ENCODE measurements around the gene FPR2.
"Not testable (repeated sequence)": the region's sequence is repeated elsewhere in the genome, so short reads cannot be mapped to it uniquely, and the experiment has no call there.

The FPR2 gene

DNA sequence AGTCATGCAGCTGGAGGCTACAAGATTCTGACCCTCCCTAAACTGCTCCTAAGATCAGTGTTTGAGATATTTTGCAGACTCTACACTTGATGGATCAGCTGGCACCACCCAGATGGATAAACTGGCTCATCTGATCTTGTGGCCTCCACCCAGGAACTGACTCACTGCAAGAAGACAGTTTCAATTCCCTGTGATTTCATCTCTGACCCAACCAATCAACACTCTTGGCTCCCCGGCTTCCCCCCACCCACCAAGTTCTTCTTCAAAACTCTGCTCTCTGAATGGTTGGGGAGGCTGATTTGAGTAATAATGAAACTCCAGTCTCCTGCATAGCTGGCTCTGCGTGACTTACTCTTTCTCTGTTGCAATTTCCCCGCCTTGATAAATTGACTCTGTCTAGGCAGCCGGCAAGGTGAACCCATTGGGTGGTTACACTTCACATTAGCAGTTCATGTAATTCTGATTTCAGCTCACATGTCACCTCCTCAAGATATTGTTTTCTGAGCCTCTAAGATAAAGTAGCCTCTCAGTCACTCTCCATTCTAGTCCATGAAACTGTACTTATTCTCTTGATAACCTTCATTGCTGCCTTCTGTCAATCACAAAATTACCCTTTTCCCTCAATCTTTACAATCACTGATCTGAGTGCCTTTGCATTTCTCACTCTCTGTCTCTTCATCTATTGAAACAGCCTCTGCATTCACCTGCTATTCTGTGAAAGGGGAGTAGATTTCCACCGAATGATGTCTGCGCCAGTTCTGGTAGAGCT is 24.1 kb downstream of the FPR2 start:
- peak; percentile 57 for DNase-seq

GRCh38 chr19:51786646-51787494 is 25.9 kb downstream of the FPR2 start:
- no peak for DNase-seq

DNA sequence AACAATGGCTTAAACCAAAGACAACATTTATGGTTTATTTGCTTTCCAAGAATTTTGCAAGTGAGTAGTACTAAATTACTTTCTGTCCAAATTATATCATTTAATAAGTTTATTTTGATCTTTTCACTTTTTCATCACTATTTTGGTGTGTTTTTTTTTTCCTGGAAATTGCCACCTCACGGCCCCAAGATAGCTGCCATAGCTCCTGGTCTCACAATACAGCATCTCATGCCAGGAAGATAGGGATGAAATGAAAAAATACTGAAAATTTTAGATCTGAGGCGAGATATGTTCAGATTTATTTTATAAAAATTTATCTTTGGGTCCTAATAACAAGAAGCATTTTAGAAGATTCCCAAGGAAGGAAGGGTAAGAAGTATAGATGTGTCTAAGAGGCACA is 27.0 kb downstream of the FPR2 start:
- DNase-seq = no peak

DNA sequence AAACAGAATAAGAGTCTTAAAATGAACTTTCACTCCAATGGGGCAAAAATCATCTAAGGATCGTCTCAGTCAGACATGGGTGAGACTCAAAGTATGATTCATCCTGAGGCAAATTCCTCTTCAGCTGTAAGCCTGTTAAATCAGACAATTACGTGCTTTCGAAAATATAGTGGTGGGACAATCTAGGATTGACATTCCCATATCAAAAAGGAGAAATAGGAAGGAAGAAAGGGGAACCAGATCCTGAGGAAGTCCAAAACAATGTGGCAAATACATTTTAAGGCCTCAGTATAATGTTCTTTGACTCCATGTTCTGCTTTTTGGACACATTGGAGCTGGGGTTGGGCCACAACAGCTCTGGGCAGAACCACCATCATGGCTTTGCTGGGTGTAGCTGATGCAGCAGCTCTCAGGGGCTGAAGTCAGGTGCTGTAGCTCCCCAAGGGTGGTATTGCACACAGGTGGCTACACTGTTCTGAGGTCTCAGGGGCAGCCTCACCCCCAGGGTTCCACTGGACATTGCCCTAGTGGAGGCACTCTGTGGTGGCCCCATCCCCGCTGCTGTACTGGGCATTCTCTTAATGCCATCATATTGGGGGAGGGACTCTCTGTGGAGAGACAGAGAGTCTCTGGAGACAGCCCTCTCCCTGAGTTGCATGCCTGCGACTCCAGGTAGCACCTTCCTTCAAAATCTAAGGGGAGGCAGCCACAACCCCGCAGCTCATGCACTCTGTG is 28.2 kb downstream of the FPR2 start:
- DNase-seq = no peak

- no peak for DNase-seq
Measured at GRCh38 chr19:51792932-51793331, 32.0 kb downstream of the FPR2 start.

DNA sequence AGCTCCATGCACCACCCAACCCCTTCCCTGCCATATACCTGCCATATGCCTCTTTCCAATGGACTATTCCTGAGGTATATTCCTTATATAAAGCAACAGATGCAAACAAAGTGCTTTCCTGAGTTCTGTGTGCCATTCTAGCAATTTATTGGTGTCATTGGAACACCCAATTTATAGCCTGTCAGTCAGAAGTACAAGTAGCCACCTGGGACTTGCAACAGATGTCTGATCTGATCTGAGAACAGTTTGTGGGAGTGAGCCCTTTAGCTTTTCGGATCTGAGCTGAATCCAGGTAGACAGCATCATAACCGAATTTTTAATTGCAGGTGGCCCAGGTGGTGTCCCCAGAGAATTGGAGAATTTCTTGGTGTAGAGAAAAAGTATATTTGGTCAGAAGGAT is 33.0 kb downstream of the FPR2 start:
- no peak for DNase-seq

- DNase-seq = peak; percentile 26
Measured at GRCh38 chr19:51794885-51795490, 34.0 kb downstream of the FPR2 start, which contains the start of gene FPR3. Gene FPR3 (plus strand): TSS chr19:51795157. CDS start chr19:51823749, 28,592 bp downstream.

DNA sequence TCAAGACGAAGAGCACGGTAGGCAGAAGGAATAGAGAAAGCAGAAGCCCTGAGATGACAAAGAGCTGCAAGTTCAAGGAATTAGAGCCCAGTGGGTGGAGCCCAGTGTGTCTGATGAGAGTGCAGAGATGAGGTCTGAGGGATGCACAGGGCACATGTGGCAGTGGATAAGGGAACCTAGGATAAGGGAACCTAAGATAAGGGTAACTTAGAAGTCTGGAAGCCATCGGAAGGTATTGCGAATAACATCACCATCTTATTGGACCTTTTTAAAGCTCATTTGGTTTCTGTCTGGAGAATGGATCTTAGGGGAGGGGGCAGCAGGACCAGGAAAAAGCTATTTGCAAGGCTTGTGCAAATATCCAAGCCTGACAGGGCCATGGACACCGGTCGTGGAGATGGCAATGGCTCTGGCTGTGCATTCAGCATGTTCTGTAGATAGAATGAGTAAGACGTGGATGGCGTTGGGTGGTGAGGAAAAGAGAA is 35.3 kb downstream of the FPR2 start:
- no peak for DNase-seq

DNA sequence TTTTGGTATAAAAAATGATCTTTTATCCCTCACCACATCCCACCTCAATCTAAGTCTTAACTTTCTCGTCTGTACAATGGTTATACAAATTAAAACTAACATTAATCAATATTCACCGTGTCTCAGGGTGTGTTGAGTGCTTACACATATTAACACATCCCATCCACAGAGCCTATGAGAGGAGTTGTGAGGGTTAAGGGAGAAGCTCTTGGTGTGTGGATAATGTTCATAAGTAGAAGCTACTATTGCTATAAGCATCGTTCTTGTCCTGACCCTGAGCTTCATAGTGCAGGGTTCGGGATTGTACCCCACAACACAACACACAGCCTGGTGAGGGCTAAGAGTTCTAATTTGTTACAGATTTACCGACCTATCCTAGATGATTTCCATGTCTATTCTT is 36.5 kb downstream of the FPR2 start:
- no peak for DNase-seq

DNA sequence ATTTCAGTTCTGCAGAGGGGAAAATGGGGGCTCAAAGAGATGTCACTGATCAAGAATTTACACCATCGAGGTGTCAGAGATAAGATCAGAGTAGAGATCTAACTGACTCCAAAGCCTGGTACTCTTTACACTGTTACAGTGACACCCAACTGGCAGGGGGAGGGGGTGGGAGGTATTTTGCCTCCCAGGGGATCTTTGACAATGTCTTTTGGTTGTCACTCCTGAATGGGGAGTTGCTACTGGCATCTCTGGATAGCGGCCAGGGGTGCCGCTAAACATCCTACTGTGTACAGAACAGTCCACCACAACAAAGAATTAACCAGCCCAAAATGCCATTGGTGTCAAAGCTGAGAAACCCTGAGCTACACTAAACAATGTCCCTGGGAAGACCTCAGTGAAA is 37.1 kb downstream of the FPR2 start:
- DNase-seq = no peak

- DNase-seq = peak; percentile 98
Measured at GRCh38 chr19:51799034-51799773, 38.2 kb downstream of the FPR2 start.

DNA sequence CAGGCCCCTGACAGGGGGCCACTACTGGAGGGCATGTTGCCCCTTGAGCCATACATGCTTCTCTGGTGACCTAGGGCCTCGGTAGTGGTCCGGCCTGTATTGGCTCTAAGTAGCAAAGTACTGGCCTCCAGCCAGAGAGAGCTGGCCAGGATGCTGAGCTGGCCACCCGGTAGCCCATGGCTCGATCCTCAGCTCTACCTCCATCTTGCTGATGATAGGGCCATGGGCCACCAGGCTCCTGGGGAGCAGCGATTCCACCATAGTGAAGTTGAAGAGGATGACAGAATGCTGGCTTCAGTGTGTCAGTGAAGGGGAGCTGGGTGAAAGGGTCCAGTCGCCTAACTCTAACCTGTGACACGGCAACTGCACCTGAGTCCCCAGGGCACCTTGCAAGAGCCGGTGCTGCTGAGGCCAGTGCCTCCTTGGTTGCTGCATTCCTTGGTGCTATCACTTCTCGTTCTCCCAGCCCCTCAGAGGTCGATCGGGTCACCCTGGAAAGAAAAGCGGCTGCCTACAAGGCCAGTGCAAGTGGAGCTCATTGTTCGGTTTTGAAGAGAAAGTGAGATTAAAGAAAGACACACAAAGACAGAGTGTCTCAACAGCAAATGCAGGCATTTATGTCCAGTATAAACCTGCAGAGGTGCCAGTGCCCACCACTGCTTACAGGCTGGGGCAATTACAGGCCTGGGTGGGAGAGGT is 38.9 kb downstream of the FPR2 start:
- no peak for DNase-seq

- DNase-seq = peak; percentile 54
Measured at GRCh38 chr19:51800473-51801244, 39.7 kb downstream of the FPR2 start.

DNA sequence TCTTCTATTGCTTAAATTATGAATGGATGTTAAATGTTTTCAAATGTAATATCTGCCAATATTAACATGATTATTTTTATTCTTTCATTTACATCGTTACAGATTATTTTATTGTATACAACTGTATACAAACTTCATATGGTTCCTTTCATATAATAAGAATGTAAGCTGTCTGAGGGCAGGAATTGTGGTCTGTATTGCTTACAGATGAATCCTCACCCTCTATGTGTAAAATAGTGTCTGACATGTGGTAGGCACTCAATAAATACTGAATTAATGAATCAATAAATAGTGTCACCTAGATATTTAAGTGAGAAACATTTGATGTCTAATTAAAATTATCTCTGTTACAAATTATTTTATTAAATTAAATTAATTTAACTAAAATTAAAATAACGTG is 41.8 kb downstream of the FPR2 start:
- no peak for DNase-seq

GRCh38 chr19:51803519-51803918 is 42.5 kb downstream of the FPR2 start:
- DNase-seq = no peak

DNA sequence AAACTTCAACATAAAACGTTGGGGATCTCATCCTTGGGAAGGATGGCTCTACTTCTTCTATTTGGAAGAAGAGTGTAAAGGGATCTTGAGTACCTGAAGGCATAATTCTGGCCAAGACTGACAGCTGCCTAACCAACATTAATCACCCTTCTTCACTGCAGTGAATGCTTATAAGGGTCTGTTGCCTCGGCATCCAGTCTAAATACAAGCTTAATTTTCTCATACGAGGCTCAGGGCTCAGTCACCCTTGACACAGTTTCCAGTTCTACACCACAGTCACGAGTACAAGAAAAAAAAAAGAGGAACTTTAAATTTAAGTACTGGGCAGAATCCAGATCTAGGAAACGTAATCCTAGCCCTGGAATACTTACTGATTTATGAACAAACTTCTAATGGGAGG is 43.0 kb downstream of the FPR2 start:
- no peak for DNase-seq

GRCh38 chr19:51804789-51805188 is 43.8 kb downstream of the FPR2 start:
- DNase-seq = not testable (repeated sequence)

- not testable (repeated sequence) for DNase-seq
Measured at GRCh38 chr19:51805396-51805795, 44.4 kb downstream of the FPR2 start.

DNA sequence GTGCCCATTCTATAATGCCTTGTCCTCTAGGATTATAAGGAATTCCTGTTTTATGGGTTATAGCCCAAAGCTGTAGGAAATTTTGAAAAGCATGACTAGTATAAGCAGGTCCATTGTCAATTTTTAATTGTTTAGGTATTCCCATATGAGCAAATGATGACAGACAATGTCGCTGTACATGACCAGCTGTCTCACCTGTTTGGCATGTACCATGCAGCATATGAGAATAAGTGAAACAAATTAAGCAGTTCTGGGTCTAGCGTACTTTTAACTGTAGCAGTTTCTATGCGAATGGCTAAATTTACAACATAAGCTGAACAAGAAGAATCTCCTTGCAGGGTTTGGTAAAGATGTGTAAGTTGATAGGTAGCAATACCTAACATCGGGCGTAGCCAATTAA is 45.6 kb downstream of the FPR2 start:
- DNase-seq = not testable (repeated sequence)

DNA sequence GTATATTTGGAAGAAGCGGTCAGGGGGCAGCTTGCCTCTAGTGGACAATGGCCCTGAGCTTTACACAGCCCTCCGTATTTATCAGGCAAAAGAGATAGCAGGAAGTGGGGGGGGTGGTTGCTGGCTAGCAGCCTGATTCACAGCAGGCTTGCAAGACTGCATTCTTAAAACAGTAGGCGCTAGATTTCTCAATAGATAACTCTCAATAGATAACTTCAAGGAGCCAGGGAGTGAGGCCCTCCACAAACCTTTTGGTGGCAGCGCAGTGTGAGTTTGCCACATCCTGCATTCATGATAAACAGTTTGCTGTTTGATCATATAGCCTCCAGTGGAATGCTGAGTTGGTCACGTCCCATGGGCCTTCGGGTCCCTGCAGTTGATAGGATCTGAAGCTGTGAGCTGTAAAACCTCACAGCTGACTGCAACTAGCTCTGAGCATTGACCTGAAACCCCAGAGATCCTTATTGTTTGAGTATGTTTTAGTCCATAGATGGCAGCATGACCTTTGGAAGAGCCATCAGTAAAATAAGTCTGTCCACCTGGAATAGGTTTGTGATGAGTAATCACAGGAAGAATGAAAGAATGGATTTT is 46.2 kb downstream of the FPR2 start:
- peak; percentile 20 for DNase-seq

Measured in fibroblast of skin of abdomen (primary cell).